HUES64 (cell line): Measurements from ENCODE around the gene GATA5.

Experiments
- H3K27ac ChIP-seq: 2 replicates; pipeline ENCODE4 v1.7.0; 2013; ENCODE audit warnings: low read depth, low read length, inconsistent platforms
- H3K27me3 ChIP-seq: 2 replicates; pipeline ENCODE4 v1.6.1; 2013; ENCODE audit warnings: mild to moderate bottlenecking, low read length; ENCODE audit not compliant: insufficient read depth
- H3K36me3 ChIP-seq: 2 replicates; pipeline ENCODE4 v1.6.1; 2013; ENCODE audit warnings: mild to moderate bottlenecking, low read length; ENCODE audit not compliant: insufficient read depth
- H3K4me1 ChIP-seq: 2 replicates; pipeline ENCODE4 v1.6.1; 2013; ENCODE audit warnings: mild to moderate bottlenecking, low read length, moderate library complexity; ENCODE audit not compliant: insufficient read depth
- H3K4me3 ChIP-seq: 2 replicates; pipeline ENCODE4 v1.5.1; 2013; ENCODE audit warnings: mild to moderate bottlenecking, low read length, moderate library complexity
- H3K9ac ChIP-seq: 2 replicates; pipeline ENCODE4 v1.6.1; 2013; ENCODE audit warnings: mild to moderate bottlenecking, low read depth, low read length
- H3K9me3 ChIP-seq: 2 replicates; pipeline ENCODE4 v1.6.1; 2013; ENCODE audit warnings: low read depth, low read length; ENCODE audit not compliant: insufficient read depth
- WGBS: fragments of 150-250, 120-280 bp; methylation state at CpG from one replicate; pipeline ENCODE4 v1.1.7; 2013; ENCODE audit warnings: missing lambda C conversion rate; 5-methylcytosine and 5-hydroxymethylcytosine counted together

The GATA5 gene

DNA sequence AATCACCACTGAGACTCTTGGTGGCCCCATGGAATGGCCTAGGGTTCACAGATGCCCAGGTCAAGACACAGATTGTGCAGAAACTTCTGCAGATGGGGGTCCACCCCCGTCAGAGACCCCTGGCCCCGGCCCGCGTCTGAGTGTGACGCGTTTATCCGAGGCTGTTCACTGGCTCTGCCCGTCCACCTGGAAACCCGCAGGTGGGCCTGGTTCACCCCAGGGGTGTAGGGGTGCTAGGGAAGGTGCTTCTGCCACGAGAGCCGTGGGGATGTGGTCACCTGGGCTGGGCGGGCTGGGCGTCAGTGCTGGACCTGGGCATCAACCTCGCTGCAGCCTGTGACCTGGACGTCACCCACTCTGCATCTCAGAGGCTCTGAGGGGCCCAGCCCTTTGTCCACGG is 39.5 kb upstream of the GATA5 start:
- Histone ChIP-seq H3K27me3 (no peaks in the 10 kb centered on the region), H3K9ac (no peak overlapping the region), H3K4me1 (no peaks in the 10 kb centered on the region), H3K36me3 (no peaks in the 10 kb centered on the region), H3K9me3 (no peaks in the 10 kb centered on the region), H3K27ac (no peak overlapping the region), H3K4me3 (no peak overlapping the region)
- WGBS: 93% methylated on average over 16 of the region's 16 CpGs

DNA sequence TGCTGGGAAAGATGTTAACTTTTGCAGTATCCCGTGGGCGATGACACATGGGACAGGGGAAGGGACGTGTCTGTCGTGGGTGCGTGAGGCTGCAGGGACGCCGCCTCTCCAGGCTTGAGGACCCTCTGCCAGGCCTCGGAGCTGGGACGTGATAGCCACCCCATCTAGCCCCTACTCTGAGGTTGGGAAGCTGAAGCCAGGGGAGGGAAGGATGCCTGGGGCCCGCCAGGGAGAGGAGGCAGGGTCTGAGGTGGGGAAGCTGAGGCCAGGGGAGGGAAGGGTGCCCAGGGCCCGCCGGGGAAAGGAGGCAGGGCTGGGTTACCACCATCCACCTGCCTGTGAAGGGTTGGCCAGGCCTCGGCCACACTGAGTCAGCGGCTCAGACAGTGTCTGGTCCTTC is 38.2 kb upstream of the GATA5 start:
- Histone ChIP-seq H3K9ac (no peak overlapping the region), H3K27me3 (no peaks in the 10 kb centered on the region), H3K4me3 (no peak overlapping the region), H3K27ac (no peak overlapping the region), H3K4me1 (no peaks in the 10 kb centered on the region), H3K9me3 (no peaks in the 10 kb centered on the region), H3K36me3 (no peaks in the 10 kb centered on the region)
- WGBS: 91% methylated on average over 14 of the region's 14 CpGs

DNA sequence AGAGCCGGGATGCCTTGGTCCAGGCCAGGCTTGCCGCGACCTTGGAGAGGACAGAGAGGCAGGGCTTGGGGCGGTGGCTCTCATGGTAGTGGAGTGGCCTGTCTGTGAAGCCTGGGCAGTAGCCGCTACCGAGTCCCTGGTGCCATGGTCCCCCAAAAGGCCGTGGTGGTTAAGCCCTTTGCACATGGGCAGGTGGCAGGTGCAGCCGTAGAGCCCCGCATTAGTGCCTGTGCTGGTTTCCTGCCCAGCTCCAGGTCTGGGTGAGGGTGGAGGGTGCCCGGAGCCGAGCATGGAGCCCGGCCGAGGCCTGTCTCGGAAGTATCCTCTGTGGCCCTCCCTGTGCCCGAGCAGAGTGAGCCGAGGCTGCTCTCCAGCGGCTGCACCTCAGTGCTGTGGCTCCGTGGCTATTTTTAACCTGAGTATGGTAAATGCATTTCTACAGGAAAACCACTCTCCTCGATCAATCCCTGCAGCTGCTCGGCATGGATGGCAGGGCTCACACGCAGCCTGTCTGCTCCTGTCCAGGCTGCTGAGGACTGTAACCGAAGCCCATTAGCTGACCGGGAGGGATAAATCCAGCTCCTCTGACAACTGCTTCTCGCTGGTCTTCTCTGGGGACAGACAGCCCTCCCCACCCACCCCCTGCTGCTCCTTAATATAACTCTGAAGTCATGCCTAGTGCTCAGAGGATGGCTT is 36.3 kb upstream of the GATA5 start:
- Histone ChIP-seq H3K9ac (no peak overlapping the region), H3K4me3 (no peak overlapping the region), H3K27me3 (no peaks in the 10 kb centered on the region), H3K9me3 (no peaks in the 10 kb centered on the region), H3K36me3 (no peaks in the 10 kb centered on the region), H3K27ac (no peak overlapping the region), H3K4me1 (no peaks in the 10 kb centered on the region)
- 86% methylated on average over 24 of the region's 24 CpGs for WGBS

DNA sequence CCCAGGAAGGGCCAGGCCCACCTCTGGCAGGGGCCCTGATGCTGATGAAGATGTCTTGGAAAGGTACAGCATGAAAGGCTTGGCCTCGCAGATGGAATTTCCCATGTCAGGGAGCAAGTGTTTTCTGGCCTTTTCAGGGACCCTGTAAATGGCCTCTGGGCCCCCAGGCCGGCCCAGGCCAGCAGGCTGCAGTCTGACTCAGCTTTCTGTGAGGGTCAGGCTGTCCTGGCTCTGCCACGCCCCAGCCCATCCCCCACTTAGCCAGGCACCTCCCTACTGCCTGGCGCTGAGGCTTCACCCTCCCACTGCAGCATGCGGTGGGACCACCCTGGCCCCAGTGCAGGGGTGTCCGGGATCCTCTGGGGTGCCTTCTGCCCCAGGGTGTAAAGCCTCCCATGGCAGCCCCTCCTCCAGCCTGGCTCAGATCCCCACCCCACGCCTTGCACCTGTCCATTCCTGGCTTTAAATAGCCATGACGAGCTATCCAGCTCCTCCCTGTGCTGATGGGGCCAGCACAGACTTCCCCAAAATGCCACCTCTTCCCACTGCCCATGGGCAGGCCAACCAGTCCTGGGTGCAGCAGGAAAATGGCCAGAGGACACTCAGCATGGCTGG is 35.6 kb upstream of the GATA5 start:
- Histone ChIP-seq H3K27me3 (no peaks in the 10 kb centered on the region), H3K4me1 (no peaks in the 10 kb centered on the region), H3K9ac (no peak overlapping the region), H3K36me3 (no peaks in the 10 kb centered on the region), H3K4me3 (no peak overlapping the region), H3K27ac (no peak overlapping the region), H3K9me3 (no peaks in the 10 kb centered on the region)
- 66% methylated on average over 8 of the region's 8 CpGs for WGBS

DNA sequence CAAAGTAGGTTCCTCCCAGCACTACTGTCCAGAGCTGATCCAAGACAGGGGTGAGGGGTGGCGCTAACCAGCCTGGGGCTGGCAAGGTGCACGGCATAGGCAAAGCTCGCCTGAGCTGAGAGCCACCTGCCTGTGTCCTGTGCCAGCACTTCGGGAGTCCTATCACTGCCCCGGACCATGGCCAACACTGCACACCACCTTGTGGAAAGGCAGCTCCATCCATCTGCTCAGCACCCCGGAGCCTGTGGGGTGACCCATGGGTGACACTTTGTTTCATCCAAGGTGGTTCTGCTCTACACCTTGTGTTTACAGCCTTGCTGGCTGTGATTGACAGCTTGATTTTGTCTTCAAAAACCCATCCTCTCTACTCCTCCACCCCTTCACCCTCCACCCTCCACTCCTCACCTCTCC is 32.9 kb upstream of the GATA5 start:
- Histone ChIP-seq H3K27me3 (no peaks in the 10 kb centered on the region), H3K4me1 (no peaks in the 10 kb centered on the region), H3K36me3 (no peaks in the 10 kb centered on the region), H3K27ac (no peak overlapping the region), H3K9ac (no peak overlapping the region), H3K9me3 (no peaks in the 10 kb centered on the region), H3K4me3 (no peak overlapping the region)
- 90% methylated on average over 6 of the region's 6 CpGs for WGBS

DNA sequence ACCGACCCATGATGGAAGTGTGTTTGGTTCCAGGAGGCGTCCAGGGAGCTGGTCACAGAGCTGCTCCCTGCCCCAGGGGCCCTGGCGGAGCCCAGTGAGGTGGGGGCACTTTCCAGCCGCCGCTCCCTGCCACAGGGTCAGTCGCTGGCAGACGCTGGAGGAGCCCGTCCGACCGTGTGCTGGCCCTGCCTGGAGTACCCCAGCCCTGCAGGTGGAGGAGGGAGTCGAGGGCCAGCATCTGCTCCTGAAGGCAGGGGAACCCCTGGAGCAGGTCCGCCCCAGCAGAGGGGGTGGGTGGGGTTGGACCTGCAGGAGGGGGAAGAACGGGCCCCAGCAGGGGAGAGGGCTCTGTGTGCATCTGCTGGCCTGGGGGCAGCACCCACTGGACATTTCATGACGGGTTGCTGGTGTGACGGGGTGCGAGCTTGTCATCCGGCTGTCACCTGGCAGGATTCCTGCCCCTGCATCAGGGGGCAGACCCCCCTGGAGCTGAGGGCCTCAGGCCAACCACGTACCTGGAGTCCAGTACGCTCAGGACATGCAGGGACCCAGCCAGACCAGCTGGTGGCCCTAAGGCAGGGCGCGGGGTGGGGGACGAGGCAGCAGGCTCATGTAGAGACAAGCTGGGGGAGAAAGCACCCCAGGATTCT is 32.3 kb upstream of the GATA5 start:
- no peaks in the 10 kb centered on the region for H3K4me1 ChIP-seq
- H3K4me3 ChIP-seq: no peak overlapping the region
- no peaks in the 10 kb centered on the region for H3K9me3 ChIP-seq
- no peaks in the 10 kb centered on the region for H3K27me3 ChIP-seq
- H3K9ac ChIP-seq: no peak overlapping the region
- 89% methylated on average over 22 of the region's 22 CpGs for WGBS
- no peaks in the 10 kb centered on the region for H3K36me3 ChIP-seq
- H3K27ac ChIP-seq: no peak overlapping the region

DNA sequence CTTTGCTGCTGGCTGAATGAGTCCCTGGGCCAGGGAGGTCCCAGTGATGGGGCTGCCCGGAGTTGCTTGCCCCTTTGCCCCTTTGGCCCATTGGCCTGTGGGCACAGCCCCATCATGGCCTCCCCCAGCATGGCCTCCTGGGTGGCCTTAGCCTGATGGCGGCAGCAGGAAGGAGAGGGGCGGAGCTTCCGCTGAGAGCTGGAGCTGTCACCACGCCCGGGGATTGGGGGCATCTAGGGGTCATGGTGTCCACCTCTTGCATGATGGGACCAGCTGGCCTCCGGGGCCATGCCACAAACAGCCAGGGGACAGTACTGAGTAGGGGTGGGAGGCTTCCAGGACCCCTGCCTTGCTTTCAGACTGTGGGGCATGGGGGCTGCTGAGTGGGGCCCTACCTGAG is 31.5 kb upstream of the GATA5 start:
- H3K27me3 ChIP-seq: no peaks in the 10 kb centered on the region
- H3K9me3 ChIP-seq: no peaks in the 10 kb centered on the region
- no peak overlapping the region for H3K9ac ChIP-seq
- H3K4me3 ChIP-seq: no peak overlapping the region
- no peaks in the 10 kb centered on the region for H3K4me1 ChIP-seq
- no peaks in the 10 kb centered on the region for H3K36me3 ChIP-seq
- no peak overlapping the region for H3K27ac ChIP-seq
- WGBS: 85% methylated on average over 7 of the region's 7 CpGs

DNA sequence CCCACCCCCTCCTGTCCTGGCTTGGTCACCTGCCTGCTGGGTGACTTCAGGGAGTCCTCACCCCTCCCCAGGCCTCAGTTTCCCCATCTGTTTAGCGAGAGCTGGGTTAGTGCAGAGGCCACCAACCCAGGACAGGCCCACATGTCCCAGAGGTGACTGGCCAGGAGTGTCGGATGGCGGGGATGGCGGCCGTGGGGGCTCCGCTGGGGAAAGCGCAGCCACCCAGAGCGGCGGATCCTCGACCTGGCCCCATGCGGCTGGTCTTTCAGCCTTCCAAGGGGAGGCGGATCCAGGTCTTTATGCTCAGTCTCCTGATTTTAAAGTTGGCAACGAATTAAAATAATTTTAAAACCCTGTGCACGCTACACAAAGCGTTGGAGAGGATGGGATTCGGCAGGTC is 31.0 kb upstream of the GATA5 start:
- whole genome bisulfite sequencing: 92% methylated on average over 16 of the region's 16 CpGs
- Histone ChIP-seq H3K9ac (no peak overlapping the region), H3K27me3 (no peaks in the 10 kb centered on the region), H3K36me3 (no peaks in the 10 kb centered on the region), H3K4me3 (no peak overlapping the region), H3K27ac (no peak overlapping the region), H3K4me1 (no peaks in the 10 kb centered on the region), H3K9me3 (no peaks in the 10 kb centered on the region)

DNA sequence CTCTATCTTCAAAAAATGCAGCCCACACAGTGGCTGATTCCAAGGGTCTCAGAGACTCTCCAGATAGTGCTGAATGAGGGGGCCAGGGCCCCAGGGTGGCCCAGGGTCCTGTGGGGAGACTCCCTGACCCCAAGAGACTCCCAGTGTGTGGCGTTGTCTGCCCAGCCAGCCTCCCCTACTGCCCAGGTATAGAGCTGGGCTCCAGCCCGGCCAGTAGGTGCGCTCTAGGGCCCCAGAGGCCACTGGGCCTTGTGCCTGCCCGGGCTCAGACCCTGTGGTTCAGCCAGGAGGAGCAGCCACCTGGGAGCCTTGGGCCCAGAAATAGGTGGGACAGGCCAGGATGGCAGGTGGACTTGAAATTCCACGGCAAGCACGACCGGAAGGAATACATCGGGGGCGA is 30.3 kb upstream of the GATA5 start:
- no peaks in the 10 kb centered on the region for H3K9me3 ChIP-seq
- no peaks in the 10 kb centered on the region for H3K36me3 ChIP-seq
- H3K4me3 ChIP-seq: no peak overlapping the region
- H3K4me1 ChIP-seq: no peaks in the 10 kb centered on the region
- H3K27me3 ChIP-seq: no peaks in the 10 kb centered on the region
- no peak overlapping the region for H3K27ac ChIP-seq
- no peak overlapping the region for H3K9ac ChIP-seq
- 86% methylated on average over 7 of the region's 9 CpGs for whole genome bisulfite sequencing

DNA sequence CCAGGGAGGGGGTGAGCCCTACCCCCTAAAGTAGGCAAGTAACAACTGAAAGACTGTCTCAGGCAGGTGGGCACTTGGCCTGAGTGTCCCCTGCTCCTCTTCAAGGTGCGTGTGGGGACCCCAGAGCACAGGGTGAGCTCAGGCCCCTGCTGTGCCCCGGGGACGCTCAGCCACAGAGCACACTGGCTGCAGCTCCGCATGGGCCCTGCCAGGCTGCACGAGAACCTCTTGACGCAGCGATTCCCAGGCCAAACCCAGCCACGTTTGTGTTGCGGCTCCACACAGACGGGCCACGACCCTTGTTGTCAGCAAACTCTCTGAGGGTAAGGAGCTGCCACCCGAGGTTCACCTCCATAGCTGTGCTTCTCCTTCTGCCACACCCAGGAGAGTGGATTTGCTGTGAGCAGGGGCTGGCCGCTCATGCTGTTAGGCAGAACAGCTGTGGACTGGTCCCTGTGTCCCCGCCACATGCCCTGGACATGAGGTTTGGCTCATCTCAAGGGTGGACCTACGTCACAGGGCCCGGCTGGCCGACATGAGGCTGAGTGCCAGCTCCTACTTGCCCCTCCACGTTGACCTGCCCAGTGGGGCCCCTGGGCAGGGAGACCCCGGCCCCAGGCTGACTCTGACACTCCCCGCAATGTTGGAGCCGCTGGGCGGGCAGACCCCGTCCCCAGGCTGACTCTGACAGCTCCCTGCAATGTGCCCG is 29.7 kb upstream of the GATA5 start:
- no peaks in the 10 kb centered on the region for H3K36me3 ChIP-seq
- H3K27me3 ChIP-seq: no peaks in the 10 kb centered on the region
- H3K27ac ChIP-seq: no peak overlapping the region
- H3K9me3 ChIP-seq: no peaks in the 10 kb centered on the region
- WGBS: 89% methylated on average over 24 of the region's 24 CpGs
- H3K4me1 ChIP-seq: no peaks in the 10 kb centered on the region
- H3K9ac ChIP-seq: no peak overlapping the region
- H3K4me3 ChIP-seq: no peak overlapping the region

DNA sequence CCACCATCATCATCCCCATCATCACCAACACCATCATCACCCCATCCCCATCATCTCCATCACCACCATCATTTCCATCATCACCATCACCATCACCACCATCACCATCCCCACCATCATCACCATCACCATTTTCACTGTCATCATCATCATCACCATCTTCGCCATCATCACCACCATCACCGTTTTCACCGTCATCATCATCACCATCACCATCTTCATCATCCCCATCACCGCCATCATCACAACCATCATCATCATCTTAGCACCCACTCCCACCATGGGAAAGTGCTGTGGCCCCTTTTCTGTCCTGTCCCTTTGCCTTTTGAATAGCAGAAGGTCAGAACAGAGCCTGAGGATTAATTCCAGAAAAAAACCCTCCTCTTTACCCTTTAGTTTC is 28.5 kb upstream of the GATA5 start:
- no peaks in the 10 kb centered on the region for H3K4me1 ChIP-seq
- no peaks in the 10 kb centered on the region for H3K9me3 ChIP-seq
- H3K4me3 ChIP-seq: no peak overlapping the region
- H3K36me3 ChIP-seq: no peaks in the 10 kb centered on the region
- H3K27ac ChIP-seq: no peak overlapping the region
- no peak overlapping the region for H3K9ac ChIP-seq
- 93% methylated on average over 4 of the region's 4 CpGs for WGBS
- no peaks in the 10 kb centered on the region for H3K27me3 ChIP-seq
